Right lobe of liver (tissue), 4 donors: Measurements from ENCODE around the gene KLK7.

Source experiments
- POLR2A ChIP-seq: fragments of 450-650 bp; IDR thresholded peaks from one replicate; pipeline ENCODE4 v1.6.1; 2017; ENCODE audit warnings: antibody characterized with exemption, mild to moderate bottlenecking
- TF ChIP-seq, protein P1 (sequence below), 4 donors: fragments of 200-600 bp in 3 of 4; fragments of 450-650 bp in 1 of 4; IDR thresholded peaks; one replicate each; pipeline versions ENCODE4 v1.5.1 to v1.8.0; 2016 to 2022; ENCODE audit warnings: antibody characterized with exemption in 4 of 4, mild to moderate bottlenecking in 2 of 4
- donor health status: DM: no; HTN: no; CAD: no.
- donor health status: DM: no; HTN: no; CAD: no.
- donor health status: DM: no; HTN: yes; CAD: no.

DNA sequence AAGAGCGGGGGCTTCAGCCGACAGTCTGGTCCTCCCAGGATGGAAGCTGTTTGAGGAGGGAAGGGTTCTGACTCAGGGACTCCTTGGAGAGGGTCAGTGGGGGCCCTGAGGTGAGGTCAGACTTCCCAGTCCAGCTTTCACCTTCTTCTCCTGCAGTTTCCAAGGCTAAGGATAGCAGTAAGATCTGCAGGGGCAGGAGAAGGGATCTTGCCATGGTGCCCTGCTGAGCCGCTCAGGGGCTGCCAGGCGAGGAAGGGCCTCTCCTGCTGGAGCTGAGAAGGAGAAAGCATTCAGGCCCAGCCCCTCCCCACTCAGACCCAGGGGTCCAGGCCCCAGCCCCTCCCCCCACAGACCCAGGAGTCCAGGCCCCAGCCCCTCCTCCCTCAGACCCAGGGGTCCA is 1.5 kb downstream of the KLK7 start:
- TF ChIP-seq, protein P1, sequence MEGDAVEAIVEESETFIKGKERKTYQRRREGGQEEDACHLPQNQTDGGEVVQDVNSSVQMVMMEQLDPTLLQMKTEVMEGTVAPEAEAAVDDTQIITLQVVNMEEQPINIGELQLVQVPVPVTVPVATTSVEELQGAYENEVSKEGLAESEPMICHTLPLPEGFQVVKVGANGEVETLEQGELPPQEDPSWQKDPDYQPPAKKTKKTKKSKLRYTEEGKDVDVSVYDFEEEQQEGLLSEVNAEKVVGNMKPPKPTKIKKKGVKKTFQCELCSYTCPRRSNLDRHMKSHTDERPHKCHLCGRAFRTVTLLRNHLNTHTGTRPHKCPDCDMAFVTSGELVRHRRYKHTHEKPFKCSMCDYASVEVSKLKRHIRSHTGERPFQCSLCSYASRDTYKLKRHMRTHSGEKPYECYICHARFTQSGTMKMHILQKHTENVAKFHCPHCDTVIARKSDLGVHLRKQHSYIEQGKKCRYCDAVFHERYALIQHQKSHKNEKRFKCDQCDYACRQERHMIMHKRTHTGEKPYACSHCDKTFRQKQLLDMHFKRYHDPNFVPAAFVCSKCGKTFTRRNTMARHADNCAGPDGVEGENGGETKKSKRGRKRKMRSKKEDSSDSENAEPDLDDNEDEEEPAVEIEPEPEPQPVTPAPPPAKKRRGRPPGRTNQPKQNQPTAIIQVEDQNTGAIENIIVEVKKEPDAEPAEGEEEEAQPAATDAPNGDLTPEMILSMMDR (IDR thresholded peaks at IDR 0.05) = no peak
- no peak for TF ChIP-seq POLR2A
